IPS DF 19.7 (cell line): ENCODE measurements around the gene SULT4A1.

Experiments used
- DNase-seq: peaks from one replicate; pipeline ENCODE4 v3.0.0-alpha.2; 2013; ENCODE audit warnings: low read depth, low spot score

The SULT4A1 gene

DNA sequence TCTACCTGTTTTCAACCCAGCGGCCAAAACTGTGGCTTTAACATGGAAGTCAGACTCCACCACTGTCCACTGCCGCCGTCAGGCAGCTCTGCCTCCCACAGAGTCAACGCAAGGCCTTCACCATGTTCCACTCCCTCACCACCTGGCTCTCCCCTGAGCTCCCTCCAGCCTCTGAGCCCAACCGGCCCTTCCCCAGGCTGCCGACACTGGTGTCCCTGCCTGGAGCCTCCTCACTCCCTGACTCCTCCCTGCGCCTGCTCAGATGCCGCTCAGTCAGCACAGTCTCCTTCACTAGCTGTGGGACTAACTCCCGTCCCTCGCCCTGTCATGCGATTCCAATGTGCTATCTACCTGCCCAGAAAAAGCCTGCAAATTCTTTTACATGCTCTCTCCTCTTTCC, 16.3 kb downstream of the SULT4A1 start:
- DNase-seq, result no peak

DNA sequence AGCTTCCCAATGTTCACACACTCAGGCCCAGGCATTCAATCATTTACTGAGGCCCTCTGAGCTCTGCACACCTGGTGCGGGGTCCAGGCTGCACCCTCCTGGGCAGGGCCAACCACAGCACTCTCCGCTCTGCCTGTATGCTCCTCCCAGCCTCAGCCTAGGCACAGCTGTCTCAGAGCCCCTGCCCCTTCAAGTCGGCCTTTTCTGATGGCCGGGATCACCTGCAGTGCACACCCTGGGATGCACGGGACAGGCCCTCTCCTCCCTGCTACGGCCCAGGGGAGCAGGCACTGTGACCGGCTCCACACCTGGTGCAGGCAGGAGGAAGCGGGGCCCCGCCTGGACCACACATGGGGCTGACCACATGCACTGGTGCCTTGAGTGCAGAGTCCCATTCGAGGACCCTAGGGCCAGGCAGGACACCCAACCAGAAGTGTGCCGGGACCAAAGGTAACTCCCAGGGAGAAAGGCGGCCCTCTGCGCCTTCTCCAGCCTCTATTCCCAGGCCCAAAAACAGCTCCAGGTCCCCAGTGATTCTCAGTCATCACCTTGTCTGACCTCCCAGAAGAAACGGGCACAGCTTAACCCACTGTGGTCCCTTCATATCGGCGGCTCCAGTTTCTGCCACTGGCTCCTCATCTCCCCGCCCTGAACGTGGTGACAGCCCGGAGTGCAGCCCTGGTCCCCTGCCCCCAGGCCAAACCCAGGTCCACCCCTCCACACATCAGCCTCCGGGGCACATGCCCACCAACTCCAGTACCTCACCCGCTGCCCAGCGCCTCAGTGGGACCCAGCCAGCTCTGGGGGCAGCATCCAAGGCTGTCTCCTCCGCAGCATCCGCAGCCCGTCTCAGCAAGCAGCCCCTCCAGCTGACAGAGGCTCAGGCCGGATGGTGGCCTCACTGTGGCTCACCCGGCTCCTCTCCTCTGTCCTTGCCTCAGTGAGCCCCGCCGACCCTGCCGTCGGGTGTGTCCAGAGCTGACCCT, 17.5 kb downstream of the SULT4A1 start:
- DNase-seq, result no peak

DNA sequence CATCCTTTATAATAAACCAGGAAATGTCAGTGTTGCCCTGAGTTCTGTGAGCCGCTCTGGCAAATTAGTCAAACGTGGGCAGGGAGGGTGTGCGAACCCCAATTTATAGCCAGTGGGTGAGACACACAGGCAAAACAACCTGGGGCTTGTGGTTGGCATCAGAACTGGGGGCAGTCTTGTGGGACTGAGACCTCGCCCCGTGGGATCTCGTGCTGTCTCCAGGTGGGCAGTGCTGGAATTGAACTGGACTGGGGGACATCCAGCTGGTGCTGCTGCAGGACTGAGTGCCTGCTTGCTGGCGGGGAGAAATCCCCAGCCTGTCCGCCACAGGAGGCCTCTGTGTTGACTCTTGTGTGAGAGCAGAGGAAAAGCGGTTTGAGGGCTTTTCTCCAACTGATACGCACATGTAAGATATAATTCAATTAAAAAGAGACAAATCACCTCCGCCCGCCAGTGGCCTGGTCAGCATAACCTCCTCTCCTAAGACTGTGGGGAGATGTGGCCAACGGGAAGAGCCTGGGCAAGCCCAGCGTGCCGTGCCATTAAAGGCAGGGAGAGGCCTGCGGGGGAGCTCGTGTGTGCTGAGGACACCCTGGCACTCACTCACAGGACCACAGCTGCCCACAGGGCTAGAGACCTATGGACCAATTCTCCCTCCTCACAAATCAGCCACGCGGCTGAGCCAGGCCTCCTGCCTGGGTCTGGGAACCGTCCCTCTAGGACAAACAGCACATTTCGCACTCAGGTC, 18.4 kb downstream of the SULT4A1 start:
- no peak for DNase-seq

DNA sequence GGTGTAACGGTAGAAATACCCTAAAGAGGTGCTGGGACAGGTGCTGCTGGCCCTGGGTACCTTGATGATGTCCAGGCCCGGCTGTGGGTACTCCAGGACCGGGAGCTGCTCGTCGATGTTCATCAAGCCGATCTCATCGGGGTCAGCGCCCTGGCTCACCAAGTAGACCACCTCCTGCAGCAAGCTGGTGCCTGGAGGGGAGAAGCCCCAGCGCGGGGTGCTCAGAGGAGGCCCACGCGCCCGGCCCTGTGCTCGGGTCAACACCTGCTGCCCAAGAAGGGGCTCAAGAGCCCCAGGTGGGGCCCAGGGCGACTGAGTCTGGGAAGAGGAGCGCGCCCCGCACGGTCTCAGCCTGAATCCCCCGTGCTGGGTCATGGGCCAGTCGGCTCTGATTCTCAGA, 20.6 kb downstream of the SULT4A1 start:
- no peak for DNase-seq

DNA sequence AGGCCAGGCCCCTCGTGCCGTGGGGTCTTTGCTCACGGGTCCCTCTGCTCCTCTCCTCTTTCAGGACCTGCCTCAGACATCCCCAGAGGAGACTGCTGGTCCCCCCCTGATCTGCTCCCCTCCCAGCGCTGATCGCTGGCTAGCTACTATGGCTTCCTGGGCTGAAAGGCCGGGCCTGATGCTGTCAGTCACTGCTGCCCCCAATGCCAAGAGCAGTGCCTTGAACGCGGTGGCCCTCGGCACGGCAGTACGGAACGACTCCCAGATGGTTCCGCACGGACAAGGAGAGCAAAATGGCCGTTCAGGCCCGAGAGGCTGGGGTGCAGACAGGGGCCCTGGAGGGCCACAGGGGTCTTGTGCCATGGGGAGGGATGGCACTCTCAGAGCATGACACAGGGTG, 21.5 kb downstream of the SULT4A1 start:
- DNase-seq, result no peak

DNA sequence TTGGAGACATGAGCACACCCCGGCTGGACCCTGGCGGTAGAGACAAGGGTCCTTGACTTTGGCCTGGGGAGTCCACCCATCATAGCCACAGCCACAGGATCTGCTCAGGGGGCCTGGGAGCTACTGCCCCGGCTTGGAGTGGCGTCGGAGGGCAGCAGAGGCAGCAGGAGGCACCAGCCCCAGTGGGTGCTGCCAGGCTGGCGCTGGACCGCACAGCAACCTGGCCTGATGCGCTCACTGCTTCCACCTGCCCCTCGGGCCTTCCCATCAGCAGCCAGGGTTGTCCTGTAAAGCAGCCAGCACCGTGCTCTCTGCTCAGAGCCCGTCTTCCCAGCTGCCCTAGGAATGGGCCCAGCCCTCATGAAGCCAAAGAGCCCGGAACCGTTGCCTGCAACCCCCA, 21.9 kb downstream of the SULT4A1 start:
- no peak for DNase-seq

DNA sequence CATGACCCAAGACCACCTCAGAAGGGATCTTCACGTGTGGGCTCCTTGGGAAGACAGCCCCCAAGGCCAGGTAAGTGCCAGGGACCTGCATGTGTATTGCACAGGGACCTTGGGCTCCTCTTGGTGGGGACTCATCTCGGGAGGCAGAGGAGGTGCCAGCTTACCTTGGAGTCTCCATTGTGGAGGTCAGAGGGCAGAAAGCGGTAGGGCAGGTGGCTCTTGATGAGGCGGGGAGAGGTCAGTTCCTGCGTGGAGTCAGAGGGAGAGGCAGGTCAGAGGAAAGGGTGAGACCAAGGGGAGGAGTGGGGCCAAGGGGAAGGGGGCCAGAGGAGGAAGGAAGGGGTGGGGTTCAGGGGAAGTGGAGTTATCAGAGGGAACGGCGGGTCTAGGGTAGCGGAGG, 22.5 kb downstream of the SULT4A1 start:
- no peak for DNase-seq

DNA sequence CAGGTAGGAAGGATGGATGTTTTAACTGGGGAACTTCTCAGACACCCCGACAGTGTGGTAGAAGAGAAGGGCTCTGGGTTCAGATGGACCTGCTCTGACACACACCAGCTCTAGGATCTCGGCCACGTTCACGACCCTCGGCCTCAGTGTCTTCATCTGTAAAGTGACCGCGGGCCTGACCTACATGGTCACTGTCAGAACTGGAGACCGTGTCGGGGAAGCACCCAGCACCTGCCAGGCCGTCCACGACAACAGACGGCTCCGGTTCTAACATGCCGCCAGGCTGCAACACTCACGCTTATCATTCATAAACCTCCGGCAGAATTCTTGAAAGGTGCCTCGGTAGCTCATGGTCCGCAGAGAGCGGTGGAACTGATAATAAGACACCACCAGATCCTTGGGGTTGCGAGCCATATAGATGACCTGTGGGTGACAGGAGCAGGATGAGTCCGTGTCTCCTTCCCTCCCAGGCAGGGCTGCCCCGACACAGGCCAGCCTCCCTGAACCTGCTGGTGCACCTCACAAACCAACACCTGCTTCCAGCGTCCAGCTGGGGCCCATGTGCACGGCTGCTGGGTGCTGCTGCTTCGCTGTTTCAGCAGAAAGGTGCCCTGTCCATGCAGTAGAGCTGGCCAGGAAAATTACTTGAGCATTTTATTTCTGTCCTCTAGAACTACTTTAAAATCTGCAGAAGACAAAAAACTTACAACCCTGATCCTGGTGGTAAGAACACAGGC, 23.6 kb downstream of the SULT4A1 start:
- DNase-seq, result no peak

DNA sequence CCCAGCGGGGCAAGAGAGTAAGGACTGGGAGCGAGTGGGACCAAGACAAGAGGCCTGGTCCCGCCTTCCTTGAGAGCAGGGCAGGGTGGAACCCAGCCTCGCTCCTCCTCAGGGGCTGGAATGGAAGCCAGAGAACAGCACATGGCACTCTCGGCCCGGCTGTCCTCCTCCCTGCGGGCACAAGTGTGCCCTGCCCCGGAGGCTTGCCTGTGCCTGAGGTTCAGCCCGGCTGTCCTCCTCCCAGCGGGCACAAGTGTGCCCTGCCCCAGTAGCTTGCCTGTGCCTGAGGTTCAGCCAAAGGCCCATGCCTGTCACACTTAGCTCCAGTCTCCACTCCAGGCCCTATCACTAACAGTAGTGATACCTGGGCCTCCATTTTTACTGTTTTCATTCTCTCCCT, 24.2 kb downstream of the SULT4A1 start:
- DNase-seq, result no peak

DNA sequence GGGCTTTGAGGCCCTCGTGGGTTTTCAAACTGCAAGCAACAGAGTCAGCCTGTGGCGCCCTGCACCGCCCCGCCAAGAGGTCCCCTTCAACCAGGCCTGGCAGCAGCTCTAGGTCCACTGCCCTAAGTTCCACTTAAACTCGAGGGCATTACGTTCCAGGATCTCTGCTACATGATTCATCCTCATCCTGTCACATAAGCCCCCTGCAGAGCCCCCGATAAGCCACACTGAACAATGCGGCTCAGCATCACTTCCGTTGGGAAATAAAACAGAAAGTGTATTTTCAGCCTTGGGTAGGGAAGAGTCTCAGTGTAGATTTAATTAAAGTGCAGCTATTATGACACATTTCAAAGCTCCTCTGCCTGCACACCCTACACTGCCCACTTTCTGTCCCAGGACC, 24.6 kb downstream of the SULT4A1 start:
- no peak for DNase-seq

DNA sequence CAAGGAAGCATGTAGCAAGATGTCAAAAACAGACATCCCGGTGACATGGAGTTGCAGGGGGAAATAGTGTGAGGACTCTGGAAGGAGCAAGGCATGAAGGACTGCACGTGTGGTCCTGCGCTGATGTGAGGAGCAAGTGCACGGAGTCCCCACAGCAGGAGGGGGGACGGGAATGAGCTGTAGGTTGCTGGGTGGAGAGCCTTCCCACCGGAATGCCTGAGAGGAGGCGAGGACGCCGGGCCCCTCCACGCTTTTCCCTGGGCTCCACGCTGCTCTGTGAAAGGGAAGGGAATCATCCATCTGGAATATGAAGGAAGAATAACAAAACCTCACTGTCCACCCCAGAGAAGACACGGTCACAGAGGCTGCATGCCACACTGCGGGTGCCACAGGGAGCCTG, 26.6 kb downstream of the SULT4A1 start:
- no peak for DNase-seq

DNA sequence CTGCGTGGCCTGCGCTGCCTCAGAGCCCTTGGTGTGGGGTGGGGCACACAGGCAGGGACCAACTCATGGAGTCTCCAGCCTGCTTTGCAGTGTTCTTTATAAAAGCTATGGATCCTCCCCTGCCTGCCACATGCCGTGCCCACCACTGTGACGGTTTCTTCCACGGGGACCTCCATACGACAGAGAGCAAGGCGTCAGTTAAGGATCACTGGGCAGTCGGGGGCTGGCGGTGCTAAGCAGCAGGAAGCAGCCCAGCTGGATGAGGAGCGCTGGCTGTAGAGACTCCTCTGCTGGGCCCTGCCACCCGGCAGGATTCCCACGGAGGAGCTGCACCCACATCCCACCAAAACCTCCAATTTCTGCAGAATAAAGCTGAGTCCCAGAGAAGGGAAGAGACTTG, 27.1 kb downstream of the SULT4A1 start:
- DNase-seq, result no peak

DNA sequence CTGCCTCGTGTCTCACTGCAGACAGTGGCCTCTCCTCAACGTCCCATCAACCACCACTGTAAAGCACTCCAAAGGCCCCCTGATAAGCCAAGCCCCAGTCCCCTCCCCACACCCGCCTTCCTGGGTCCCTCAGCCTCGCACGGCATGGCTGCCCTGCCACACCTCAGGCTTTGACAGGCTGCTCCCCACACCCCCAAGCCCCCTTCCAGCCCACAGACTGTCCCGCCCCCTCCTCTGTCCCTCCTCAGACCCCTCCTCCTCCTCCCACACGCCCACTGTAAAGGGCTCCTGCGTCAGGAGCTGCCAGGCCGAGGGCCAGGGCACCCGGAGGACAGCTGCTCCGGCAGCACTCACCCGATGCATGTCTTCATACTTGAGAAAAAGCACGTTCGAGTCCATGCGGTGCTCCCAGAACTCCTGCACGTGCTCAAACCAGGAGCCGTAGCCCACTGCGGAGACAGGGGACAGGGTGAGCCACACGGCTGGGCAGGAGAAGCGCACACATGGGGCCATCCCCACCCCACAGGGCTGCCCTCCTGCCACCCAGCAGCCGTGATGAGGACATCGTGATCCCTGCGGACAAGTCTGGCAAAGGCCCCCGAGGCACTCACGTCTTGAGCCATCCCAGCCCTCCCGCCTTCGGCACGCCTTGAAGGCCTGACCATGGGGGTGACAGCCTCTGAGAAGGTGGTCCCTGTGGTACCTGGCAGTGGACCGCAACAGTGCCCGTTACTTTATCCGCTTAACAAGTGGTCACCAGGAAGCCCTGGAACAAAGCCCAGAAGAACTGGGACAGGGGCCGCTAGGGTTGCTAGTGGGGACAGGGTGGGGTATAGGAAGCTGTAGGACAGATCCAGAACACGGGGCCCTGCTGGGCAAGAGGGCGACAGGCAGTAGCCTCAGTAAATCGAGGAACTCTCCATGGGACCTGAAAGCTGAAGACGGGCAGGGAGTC, 28.8 kb downstream of the SULT4A1 start:
- no peak for DNase-seq

DNA sequence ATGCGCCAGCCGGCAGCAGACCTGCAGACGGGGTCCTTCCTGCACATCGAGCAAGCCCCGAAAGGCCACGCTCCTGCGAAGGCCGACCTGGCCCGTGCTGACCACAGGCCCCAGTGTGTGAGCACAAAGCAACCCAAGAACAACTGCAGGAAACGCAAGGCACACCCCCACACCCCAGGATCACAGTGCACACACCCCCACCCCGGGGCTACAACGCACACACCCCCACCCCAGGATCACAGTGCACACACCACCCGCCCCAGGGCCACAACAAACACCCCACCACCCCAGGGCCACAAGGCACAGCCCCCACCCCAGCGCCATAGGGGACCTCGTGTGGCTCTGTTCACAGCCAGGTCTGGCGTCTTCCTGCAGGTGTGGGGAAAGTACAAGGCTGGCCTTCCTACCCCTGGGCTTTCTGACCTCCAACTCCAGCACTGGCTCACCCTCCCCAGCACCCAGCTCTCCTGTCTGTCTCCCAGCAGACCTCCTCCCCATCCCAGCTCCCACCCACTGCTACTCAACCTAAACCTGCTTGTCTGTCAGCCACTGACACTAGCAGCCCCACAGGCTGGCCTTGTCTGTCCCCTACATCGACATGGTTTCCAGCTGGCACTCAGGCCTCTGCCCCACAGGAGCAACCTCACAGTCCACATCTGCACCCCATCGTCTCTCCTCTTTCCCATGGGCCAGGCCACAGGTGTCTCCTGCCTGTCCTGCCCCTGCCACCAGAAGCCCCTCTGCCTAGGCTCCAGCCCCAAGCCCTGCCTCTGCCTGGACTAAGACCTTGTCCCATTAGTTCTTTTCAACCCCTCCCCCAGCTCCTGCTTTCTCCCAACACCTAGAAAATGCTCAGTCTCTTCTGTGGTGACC, 29.7 kb downstream of the SULT4A1 start:
- DNase-seq, result no peak

DNA sequence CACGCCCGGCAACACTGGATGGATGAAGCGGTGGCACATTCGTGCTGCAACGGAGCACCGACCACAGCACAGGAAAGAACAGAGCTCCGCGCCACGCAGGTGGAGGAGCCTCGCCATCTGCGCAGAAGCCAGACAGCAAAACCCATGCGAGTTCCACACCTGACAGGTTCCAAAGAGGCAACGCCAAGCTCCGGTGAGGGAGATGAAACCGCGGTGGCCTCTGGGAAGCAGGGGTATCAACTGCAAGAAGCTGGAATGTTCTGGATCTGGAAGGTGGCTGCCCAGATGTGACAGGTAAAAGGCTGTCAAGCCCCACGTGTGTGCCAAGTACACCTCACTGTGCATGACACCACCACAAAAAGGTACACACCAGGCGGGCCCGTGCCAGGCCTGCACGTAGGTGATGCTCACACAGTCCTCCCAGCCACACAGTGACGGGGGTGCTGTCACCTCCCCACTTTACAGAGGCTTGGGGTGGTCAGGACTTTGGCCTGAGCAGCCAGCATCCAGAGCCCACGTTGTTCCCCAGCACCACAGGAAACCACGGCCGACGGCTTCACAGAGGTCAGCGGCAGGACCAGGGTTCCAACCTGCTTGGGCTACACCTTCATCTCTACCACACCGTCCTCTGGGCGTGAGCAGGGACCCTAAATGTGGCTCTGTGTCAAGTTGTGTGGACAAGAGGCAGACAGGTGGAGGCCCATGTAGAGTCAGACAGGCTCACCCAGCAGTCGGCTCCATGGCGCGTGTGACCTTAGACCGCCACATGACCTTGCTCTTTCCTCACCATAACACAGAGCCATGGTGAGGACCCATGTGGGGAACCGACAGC, 30.5 kb downstream of the SULT4A1 start:
- no peak for DNase-seq

DNA sequence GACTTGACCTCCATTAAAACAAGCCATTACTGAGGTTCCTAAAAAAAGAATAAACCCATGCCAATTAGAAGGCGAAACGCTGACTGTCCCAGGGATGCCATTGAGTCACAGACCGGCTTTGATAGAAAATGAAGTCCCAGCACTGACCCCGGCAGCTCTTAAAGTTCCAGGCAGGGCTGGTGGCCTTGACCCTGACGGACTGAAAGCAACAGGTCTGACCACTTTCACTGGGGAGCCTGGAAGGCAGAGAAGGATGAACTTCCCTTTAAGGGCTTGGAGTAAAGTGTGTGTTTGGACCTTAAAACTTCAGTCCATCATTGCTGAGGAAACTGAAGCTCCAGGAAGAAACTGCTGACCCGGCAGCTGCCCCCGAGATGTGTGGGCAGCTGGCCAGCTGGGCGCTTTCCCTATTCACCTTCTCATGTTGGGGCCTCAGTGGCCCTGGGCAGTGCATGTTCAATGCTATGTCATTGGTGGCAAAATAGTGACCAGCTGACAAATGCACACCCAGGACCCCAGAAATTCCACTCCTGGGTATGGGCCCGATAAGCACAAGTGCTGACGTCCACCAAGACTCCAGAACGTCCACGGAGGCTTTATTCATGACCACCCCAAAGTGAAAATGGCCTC, 31.3 kb downstream of the SULT4A1 start:
- no peak for DNase-seq

DNA sequence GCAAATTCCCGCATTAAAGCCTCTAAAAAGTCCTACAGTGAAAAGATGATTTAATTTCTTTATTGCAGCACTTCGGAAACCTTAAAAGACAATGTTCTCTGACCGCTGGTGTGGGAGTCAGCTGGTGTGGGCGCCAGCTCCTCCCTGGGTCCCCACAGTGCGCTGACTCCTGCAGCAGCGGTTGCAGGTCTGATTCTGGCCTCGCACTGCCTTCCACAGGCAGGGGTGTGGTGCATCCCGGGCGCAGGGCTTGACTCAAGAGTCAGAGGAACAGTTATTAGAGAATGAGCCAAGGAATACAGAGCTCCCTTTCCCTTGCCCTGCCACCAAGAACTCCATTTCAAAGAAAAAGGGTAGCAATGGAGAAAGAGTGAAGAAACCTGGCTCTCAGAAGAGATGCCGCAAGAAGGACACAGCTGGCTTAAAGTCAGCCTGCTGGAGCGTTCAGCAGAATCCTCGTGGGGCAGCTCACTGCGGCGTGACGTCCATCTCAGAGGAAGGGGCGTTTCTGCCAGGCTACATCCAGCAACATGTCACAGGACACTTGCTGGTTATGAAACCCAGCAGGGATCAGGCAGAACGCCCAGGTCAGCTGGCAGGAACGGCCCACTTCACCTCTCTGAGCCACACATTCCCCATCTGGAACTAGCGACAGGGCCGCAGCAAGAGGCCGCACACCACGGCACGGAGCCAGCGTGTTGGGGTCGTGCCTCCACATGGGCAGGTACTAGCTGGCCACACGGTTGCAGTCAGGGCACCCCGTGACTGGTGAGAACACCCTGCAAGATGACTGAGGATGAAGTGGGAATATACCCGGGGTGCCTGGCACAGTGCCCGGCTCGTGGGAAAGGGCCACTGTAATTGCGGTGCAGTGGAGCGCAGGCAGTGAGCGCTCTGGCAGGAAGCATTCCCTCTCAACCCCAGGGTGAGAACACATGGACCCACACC, 32.1 kb downstream of the SULT4A1 start:
- DNase-seq, result no peak
